C4-2B (cell line): ENCODE data around the gene TRNP1.

ENCODE experiments used
- H3K27ac ChIP-seq: fragments of 450-650 bp; 2 replicates; pipeline ENCODE4 v1.5.1; 2017
- ZFX ChIP-seq: fragments of 450-650 bp; IDR thresholded peaks from 2 replicates; pipeline ENCODE4 v1.6.1; 2017
- TF ChIP-seq, protein P1 (sequence below): fragments of 450-650 bp; conservative IDR thresholded peaks from 2 replicates; pipeline ENCODE4 v1.5.1; 2017; ENCODE audit warnings: mild to moderate bottlenecking

TRNP1 gene

DNA sequence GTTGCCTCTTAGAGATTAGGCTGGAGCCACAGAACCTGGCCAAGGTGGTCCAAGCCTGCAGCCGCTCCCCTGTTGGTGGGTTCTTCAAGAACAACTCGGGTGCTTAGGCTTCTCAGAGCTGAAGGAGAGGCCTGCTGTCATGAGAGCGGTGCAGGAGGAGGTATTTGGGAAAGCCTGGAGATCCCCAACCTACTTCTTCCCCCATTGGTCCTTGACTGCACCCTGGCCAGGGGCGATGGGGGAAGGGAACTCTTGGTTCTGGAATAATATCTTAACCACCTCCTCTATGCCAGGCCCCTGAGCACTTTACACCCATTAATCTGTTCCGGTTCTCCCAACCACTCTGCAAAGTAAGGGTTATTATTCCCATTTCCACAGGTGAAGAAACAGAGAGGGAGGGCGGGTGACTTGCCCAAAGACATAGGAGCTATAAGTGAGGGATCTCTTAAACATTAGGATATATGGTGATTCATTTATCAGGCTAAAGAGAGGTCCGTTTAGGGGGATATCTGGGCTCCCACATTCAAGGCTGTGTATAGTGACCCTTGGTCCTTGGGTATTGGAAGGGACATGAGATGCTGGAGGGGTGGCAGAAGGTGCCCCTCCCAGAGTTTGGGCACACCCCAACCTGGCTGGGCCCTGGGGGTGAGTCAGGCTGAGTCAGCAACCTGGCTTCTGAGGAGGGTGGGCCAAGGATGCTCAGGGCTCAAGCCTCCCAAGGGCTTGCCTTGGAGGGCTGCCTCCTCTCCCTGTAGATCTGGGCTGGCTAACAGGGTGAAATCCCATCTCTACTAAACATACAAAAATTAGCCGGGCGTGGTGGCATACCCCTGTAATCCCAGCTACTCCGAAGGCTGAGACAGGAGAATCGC lies 5.2 kb downstream of the TRNP1 start:
- TF ChIP-seq, protein P1, sequence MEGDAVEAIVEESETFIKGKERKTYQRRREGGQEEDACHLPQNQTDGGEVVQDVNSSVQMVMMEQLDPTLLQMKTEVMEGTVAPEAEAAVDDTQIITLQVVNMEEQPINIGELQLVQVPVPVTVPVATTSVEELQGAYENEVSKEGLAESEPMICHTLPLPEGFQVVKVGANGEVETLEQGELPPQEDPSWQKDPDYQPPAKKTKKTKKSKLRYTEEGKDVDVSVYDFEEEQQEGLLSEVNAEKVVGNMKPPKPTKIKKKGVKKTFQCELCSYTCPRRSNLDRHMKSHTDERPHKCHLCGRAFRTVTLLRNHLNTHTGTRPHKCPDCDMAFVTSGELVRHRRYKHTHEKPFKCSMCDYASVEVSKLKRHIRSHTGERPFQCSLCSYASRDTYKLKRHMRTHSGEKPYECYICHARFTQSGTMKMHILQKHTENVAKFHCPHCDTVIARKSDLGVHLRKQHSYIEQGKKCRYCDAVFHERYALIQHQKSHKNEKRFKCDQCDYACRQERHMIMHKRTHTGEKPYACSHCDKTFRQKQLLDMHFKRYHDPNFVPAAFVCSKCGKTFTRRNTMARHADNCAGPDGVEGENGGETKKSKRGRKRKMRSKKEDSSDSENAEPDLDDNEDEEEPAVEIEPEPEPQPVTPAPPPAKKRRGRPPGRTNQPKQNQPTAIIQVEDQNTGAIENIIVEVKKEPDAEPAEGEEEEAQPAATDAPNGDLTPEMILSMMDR, result no peak
- no peak for TF ChIP-seq ZFX
- no peak overlapping the region for H3K27ac ChIP-seq

DNA sequence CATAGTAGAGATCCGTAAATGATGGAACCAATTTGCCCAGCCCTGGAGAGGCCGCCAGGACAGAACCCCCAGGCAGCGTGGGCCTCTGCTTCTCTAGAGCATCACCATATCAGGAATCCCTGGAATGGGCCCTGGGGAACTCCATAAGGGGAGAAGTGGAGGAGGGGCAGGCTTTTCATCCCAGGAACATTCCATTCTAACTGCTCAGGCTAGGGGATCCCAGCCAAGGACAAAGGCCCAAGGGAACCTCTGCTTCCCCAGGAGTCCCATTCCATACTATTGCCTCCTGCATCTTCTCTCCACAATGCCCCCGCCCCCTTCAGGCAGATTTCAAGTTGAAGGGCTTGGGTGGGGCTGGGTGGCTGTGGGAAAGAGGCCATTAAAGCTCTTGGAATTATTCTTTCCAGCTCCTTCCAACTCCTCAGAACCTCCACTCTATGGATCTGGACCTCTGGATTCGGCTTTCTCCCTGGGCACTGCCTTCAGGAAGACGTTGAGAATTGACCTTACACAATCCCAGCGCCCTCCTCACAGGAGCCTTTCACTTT lies 6.0 kb downstream of the TRNP1 start:
- no peak for TF ChIP-seq ZFX
- TF ChIP-seq, protein P1, result no peak
- H3K27ac ChIP-seq, result no peak overlapping the region

DNA sequence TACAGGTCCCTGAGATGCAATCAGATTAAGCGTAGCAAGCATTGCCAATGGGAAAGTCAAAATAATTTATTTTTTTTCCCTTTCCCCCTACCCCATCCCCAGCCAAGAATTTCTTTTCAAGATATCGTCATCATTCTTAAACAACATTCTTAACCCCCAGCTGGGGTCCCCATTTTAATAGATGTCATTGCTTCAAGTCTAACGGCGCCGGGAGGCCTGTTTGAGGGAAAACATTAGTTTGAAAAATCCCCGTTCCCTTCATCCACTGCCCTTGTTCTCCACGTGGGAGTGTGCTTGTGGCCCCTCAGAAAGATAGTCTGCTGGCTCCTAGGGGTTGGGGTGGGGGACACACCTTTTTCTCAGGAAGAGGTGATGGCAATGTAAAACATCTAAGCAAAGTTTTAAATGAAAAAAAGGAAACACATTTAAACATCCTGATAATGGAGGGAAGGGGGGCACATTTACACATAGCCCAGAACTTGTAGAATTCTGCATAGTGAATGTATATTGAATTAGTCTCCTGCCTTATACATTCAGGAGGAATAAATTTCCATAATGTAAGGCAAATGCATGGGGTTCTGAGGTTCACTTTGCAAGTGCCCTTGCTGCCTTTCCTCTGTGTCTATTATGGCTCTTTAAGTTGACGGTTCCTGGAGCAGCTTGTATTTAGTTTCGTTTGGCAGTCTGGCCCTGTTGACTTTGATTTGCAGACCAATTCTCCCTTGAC lies 6.8 kb downstream of the TRNP1 start:
- TF ChIP-seq, protein P1, result no peak
- no peak for TF ChIP-seq ZFX
- H3K27ac ChIP-seq, result no peak overlapping the region

DNA sequence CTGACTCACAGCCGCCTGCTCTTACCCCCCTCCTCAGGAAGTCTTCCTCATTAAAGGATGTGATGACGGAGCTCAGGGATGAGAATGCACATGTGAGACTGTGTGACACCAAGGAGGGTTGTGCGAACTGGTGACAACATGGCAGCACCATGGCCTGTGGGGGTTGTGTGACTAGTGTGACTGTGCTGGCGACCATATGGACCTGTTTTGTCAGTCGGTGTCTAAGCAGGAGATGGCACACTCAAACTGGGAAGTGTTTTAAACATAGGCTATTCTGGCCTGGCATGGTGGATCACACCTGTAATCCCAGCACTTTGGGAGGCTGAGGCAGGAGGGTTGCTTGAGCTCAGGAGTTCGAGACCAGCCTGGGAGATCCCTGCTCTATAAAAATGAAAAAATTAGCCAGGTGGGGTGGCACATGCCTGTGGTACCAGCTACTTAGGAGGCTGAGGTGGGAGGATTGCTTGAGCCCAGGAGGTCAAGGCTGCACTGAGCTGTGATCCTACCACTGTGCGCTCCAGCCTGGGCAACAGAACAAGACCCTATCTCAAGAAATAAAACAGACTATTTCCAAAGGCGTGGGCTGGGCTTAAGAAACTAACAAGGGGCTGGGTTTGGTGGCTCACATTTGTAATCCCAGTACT lies 7.4 kb downstream of the TRNP1 start:
- H3K27ac ChIP-seq, result no peak overlapping the region

DNA sequence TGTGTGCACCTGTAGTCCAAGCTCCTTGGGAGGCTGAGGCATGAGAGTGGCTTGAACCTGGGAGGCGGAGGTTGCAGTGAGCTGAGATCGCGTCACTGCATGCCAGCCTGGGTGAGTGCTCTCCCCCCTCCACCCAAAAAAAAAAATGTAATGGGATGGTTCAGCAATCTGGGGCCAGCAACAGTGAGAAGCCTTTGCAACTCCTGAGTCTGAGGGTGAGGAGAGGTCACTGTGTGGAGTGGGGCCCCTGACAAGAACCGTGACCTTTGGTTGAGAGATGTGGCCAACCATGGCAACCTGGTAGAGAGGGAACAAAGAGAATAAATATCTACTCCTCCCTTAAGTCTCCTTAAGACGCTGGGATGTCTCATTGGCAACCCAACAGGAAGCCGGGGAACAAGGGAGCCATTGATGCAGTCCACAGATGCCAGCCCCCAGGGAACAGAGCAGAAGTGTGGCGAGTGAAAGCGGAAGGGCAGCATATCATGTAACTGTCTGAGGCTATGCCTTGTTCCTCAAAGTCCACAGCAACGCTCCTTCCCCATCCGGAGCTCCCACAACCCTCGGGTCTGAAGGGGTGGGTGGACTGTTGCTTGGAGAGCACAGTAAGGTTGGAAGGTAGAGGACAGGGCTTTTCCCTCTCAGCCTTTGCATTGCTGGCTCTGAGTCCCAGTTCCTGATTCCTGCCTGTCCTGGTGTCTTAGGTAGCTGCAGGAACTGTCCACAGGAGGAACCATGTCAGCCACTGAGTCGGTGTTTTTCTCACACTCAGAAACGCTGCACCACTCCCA lies 8.3 kb downstream of the TRNP1 start:
- TF ChIP-seq ZFX, result no peak
- TF ChIP-seq, protein P1, result no peak
- H3K27ac ChIP-seq, result no peak overlapping the region

More for the DNA sequence above, 7.4 kb downstream of the TRNP1 start:
- TF ChIP-seq ZFX, result no peak
- TF ChIP-seq, protein P1, result no peak

DNA sequence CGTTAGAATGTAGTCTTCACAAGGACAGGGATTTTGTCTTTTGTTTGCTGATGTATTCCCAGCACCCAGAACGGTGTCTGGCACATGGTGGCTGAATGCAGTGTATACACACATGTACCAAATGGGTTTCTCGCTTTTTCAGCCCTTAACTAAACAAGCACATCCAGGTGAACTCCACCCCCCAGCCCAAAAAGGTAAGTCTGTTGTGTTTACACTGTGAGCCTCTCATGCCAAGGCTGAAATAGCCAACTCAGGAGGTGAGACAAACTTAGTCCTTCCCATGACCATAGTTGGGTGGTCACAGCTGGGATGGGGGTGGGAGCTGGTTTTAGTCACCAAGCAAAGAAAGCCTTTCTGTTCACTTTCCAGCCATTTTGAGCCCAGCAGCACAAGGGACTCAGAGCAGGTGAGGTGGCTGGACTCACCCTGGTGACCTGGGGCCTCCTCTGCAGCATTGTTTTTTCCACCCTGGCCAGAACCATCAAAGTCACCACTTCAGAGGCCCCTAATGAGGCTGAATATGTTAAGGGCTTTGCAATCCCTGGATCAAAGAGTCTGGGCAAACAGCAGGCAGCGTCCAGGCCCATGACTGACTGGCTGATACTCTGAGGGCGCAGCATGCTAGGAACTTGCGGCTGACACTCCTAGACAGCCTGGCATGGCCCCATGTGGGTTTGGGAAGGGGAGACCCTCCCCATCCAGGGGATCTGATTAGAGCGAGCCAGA lies 10.4 kb downstream of the TRNP1 start:
- TF ChIP-seq, protein P1, result no peak
- TF ChIP-seq ZFX, result no peak
- no peak overlapping the region for H3K27ac ChIP-seq
